ENCODE measurements around the gene SEC24D.

Gene SEC24D

DNA sequence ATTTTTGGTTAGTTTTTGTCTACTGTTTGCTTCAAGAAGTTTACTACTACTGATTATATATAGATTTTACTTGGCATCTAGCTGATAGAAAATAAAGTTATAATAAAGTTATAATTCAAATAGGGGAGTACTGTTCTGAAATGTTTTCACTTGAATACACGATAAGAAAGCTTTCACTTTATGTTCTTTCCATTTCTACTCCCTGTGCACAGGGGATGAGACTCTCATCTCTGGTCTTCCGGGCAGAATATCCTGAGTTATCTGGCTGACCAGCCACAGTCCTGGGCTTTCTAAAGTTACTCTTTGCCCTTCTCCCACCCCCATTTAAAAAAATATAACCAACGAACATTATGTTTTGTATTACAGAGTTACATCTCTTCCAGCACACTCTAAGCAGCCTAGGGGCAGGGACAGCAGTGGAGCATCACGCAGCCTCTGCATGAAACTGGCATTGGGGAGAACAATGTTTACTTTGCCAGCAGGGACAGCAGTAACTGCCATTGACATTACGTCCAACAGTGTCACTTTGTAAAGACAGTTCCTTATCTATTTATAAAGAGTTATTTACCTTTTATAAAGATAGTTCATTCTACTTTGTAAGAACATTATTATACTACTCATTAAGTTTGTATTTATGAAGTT, 86.5 kb downstream of the SEC24D start:
- no peak for DNase-seq

DNA sequence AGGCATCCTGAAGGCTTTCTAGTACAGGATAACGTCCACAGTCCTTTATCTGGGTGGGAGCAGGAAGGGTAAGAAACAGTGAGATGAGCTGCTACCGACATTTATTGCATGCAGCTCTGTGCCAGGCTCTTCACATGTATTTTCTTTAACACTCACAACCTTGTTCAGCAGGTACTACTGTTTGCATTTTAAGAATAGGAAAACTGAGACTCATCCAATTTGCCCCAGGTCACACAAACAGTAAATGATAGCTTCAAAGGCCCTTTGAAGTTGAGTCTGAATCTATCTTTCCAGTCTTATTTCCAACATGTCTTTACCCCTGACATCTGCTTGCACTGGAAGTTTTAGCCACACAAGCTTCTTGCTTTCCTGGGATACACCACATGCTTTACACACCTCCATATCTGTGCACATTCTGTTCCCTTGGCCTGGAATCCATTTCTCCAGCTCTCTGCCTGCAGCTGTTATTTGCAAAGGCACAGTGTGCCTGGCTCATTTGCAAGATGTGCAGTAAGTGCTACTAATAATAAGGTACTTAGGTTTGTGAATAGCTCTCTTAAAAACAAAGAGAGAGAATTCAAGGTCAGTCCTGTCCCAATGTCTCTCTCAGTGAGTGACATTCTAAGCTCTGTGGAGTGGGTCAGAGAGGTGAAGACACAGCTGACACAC, 89.5 kb downstream of the SEC24D start:
- DNase-seq: no peak

DNA sequence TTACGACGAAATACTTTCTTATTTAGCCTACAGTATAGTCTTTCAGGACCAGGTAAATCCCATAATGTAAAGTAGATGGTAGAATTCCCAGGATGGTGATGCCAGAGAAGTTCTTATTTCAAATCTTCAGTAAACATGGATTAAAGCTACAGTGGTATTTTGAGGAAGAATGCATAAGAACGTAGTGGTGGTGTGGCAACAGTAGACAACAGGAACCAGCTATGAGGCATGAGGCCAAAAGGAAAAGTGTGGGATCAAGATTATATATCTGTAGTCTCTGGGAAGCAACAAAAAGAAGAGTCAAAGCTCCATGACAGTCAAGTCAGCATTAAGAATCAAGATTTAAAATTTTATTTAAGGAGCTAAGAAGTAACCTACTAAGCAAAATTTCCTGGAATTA, 90.6 kb downstream of the SEC24D start:
- no peak for DNase-seq

DNA sequence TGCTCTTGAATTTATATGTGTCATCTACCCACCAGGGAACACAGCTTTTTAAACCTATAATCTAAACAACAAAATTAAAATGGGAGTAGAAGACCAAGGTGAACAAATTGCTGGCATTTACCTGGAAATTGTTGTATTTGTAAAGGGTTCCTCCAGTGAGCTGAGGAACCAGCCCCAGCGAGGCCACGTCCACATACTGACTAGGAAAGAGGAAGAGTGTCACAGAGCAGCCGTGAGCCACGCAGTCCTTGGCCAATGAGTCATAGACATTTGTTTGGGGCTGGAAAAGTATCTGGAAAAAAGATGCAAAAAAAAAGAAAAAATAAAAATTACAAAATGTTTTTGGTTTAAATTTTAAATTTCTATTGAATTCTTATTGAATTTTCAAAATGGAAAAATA, 92.1 kb downstream of the SEC24D start:
- no peak for DNase-seq

DNA sequence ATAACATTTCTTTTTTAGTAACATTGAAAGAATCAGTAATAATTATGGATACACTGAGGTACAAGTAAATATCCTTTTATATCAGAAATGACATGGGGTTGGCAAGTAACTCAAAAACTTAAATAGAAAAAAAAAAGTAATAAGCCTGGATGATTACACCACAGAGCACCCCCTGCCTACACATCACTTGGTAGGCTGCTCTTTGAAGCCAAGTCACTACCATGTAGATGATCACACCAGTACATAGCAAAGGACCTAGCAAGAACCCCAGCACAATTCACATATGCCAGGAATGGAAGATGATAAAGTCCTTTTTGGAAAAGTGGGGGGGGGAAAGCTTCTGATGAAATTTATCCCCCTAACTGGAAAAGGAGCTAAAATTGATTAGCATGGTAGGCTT, 93.9 kb downstream of the SEC24D start:
- DNase-seq: no peak

DNA sequence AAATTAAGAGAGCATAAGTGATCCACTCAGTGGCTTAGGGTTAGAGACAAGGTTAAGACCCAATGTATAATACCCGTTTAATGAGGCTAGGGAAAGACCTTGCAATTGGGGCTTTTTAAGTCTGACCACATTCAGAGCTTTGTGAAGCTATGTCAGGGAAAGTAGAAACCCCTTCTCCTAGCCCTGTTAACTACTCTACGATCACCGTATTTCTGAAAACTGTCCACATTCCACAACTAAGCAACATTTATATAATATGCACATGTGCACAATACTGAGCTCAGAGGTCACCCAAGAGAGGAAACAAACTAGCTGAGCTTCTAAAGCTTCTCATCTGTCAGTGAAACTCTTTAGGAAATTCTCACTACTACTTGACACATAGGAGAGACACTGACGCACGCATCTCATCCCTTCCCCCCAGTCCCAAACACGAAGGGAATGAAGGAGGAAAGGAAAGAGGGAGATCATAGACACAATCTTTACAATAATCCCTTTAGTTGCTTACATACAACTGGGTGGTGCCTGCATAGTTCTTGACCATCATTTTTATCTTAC, 94.5 kb downstream of the SEC24D start:
- no peak for DNase-seq

DNA sequence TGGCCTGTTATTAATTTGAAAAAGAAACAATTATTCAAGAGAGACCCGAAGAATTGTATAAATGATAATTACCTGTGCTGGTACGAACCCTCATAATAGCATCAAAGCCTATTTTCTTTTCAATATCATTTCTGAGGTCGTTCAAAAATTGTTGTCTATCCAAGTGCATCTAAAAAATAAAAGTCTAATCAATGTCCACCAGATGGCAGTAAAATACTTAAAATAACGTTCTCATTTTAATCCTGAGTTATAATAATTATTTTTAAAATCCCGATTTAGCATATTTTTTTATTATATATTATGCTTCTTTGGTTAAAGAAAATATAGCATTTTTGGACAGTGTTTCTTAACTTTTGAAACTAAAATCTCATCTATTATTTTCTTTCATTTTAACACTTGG, 95.1 kb downstream of the SEC24D start:
- no peak for DNase-seq

DNA sequence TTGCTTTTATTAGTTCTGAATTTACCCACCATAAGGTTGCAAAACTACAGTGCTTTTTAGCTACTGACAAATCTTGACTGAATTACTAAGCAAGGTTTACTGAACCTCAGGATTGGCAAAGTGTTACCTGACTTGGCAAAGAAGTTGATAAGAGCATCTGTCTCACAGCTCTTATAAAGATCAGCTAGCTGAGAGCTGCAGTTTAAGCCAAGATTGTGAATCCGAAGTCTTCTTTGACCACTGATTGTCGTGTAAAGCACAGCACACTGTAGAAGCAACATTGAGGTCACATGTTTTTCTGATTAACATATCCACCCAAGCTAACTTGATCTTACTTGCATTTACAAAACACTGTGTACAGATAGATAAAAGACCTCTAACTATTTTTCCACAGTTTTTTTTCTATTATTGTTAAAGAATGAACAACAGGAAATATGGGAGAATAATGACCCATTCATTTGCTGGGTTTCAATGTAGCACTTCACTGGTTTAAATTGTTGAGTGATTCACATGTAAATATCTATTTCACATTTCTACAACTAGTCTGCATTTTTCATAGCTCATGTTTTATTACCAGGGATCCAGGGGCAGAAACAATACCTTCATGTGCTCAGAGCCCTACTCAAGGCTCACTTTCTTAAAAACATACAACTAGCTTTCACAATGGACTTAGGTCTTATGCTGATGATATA, 96.8 kb downstream of the SEC24D start:
- DNase-seq: no peak

DNA sequence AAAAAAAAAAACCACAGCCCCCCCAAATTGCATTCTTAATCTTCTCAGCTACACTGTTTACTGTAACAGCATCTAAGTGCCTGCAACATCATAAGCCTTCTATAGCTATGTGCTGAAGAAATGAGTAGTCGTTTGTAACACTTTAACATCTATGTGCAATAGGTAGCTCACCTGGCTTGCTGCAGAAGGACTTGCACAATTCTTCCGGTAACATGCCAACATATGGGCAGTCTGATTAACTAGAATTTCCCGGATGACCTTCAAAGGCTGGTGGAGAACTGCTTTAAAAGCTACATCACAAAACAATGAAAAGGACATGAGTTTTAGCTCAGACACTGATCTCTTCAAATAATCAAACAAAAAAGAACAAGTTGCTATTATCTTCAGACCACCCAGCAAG, 97.8 kb downstream of the SEC24D start:
- no peak for DNase-seq

DNA sequence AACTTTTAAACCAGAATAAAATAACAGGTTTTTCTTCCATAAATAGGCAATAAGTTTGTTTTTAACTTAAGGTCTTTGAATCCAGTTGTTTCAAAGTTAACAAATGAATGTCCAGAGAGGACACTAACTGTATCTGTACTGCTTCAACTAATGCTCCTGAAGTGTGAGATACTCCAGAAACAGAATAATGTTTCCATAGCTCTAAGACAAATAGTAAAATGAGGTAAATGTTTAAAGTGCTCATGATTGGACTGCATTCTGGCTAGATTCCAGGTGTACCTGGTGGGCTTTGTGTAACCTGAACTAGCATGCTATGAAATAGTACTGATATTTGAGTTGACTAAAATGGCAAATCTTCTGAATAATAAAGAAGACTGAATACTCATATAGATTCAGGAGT, 99.0 kb downstream of the SEC24D start:
- DNase-seq: no peak

DNA sequence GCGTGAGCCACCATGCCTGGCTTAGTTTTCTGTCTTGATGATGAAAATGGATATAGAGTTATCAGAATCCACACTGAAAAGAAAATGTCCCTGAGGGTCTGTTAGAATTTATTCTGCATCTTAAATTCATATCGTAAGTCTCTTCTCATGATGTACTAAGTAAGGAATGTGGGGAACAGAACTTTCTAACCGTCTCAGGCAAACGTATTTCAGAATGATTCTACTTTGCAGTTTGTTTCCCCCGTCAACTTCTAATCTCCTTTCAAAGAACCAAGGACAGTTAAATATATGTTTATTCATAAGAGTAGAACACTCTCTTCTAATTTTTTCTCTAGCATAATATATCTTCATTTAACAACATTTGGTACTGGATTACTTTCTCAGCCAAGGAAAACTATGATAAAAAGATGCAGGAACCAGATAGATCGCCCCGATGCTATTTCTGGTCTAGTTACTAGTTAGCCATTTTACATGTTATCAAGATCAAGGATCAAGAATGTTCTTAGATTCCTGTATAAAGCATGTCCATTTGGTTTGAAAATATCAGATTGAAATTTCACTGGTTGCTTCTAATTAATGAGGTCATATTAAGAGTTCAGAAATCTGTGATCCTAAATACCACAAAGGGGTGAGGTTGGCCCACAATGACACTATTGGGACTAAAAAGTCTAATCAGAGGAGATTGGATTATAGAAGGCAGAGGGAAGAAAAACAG, 101.3 kb downstream of the SEC24D start:
- no peak for DNase-seq

DNA sequence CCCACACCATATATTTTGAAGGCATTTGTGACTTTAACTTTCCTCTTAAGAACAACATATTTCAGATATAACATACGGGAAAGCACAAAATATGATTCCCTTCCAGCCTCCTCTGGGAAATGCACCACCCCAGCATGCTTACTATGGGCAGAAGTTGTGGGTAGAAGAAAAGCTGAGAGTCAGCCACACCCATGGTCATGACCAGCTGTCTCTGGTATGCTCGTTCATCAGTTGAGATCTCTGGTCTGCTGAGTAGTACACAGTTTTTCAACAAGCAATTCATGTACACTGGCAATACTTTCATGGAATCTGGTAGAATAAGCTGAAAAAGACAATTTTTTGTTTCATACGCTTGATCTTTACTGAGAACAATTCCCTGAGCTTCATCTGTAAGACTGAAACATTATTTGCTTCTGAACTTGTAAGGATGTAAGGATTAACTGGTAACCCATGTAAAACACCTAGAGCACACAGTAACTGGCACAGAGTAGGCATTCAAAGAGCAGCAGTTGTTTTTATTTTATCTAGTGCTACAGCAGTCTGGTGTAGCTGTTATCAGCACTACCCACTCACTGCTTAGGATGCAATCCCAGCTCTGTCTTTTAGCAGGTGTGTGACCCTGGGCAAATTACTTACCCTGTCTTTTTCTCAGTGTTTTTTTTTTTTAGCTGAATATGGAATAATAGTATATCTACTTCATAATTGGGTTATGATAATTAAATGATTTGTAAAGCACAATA, 103.2 kb downstream of the SEC24D start:
- no peak for DNase-seq

DNA sequence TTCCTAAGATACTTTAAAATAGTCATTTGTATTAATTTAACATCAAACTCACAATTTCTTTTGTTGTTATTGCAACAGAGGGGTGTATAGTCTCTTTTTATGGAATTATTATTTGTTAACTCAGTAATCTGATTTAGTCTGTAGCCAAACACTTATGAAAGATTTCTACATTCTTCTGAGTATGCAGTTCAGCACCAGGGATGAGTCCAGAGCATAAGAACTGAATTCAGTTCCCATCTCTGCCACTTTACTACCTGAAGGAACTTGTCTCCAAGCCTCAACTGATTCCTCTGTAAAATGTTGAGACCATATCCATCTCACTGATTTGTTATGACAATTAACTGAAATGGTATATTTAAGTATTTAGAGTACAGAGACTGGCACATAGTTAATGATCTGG, 105.2 kb downstream of the SEC24D start:
- no peak for DNase-seq

DNA sequence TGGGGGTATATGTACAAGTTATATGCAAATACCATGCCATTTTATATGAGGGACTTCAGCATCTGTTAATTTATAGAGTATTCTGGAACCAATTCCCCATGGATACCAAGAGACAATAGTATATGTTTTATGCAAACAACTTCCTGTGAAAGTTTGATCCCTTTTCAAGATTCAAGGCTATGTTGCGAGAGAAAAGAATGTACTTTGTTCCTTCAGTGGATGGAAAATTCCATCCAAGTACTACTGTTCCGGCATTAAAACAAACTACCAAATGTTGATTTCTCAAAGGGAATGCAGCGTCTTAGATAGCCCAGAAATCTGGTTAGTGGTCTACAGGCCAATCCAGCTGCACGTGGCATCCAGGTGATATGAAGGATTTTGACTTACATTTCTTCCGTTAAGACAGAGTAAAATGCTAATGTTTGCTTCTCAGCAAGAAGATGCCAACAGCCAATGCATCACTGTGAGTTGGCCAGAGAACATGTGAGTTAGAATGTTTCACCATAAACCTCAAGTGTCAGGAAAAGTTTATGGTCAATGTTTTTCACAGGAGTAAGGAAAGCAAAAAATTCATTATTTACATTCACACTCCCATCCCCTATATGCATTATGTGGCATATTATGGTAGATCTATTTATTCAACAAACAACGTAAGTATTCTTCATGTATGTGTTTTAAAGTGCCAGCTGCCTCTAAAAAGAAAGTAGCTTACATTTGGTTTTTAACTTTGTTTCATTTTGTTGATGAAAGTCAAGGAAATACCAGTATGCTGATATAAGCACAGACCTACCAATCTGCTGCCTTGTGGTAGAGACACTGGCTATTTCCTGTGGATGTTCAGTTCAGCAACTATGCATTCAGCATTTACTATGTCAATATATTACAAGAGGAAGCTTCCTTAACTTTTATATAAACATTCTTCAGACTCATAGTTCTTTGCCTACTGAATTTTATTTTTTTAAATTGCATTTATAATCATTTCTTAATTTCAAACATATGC, 106.3 kb downstream of the SEC24D start:
- no peak for DNase-seq

DNA sequence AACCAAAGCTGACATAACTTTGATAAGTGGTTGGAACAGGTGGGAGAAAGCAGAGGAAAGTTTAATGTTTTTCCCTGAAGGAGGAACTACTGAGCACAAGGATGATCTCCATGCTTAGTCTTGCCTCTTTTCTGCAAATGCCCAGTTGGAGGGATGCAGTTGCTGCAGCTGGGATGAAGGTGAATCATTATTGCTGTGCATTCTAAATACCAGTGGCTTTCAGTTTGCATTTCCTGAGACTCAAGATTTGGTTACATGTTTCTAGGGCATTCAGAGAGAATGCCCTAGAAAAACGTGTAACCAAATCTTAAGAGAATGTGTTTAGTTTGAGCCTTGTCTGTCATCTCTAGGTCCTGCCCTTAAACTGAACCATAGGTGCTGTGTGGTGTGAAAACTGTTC, 108.6 kb downstream of the SEC24D start:
- no peak for DNase-seq

DNA sequence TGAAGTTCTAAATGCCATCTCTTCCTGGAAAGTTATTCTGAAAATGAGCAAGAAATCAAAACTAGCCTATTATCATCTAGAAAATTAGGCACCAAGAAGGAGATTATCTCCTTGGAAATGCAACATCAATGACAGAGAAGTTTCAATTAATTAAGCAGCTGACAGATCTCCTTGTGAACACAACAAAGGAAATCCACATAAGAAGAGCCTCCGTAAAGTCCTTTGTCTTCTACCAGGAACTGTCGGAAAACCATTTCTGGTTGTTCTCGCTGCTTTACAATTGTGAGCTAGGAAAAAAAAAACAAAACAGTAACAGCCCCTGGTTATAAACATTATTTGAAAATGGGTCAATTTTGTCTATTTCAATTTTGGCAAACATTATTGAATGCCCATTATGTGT, 112.6 kb downstream of the SEC24D start:
- no peak for DNase-seq

DNA sequence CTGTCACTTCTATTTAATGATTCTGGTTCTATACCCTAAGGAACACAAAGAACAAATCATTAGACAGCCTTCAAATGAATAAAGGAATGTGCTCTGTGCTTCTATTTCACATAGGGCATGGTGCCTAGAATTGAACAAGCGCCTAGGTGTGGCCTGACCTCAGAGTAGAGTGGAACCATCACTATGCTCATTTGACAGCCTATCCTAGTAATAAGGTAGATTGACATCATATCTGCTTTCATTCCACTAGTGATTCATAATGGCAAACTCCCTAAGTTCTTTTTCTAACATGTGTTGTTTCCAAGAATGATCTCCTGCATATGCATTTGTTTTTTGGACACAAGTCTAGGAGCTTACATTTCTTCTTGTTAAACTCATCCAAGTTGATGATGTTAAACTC, 114.2 kb downstream of the SEC24D start:
- no peak for DNase-seq

DNA sequence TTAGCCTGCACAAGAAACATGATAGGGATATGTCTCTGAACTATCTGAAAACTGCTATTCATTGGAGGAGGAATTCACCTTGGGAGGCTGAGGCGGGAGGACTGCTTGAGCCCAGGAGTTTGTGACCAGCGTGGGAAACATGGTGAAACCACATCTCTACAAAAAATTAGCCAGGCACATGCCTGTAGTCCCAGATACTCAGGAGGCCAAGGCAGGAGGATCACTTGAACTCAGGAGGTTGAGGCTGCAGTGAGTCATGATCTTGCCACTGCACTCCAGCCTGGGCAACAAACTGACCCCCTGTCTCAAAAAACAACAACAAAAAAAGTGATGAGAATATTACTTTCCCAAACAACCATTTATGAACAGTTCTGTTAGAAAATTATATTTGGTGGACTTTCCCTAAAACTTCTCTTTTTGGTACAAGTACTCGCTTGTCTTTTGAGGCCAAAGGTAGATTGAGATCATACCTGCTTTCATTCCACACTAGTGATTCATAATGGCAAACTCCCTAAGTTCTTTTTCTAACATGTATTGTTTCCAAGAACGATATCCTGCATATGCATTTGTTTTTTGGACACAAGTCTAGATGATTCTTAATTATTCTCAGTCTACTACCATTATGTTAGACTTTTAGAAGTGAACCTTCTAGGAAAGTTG, 117.3 kb downstream of the SEC24D start:
- no peak for DNase-seq

DNA sequence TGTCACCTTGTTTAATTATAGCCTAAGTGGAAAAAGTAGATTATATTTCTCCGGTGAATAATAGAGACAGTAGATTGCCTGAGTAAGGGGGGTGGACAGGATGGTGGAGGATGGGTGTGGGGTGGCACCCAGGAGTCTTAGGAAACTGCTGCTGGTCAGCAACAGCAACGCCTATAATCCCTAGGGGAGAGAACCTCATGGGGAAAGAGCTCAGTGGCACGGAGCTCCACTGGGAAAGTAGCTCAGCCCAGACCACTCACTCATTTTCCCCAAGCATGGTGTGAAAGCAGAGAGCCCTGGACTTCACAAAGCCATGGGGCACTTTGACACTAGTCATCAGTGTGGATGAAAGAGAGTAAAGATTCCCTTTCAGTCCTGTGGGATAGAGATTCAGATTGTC, 119.6 kb downstream of the SEC24D start:
- no peak for DNase-seq

DNA sequence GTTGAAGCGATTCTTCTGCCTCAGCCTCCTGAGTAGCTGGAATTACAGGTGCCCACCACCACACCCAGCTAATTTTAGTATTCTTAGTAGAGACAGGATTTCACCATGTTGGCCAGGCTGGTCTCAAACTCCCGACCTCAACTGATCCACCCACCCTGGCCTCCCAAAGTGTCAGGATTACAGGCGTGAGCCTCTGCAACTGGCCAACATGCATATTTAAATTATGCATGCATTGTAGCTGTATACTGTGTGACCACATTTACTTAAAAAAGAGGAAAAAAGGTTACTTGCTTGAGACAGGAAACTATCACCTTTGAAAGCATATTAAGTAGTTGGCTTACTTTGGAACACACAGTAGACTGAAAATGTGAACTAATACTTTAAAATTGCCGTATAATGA, 121.2 kb downstream of the SEC24D start:
- no peak for DNase-seq

DNA sequence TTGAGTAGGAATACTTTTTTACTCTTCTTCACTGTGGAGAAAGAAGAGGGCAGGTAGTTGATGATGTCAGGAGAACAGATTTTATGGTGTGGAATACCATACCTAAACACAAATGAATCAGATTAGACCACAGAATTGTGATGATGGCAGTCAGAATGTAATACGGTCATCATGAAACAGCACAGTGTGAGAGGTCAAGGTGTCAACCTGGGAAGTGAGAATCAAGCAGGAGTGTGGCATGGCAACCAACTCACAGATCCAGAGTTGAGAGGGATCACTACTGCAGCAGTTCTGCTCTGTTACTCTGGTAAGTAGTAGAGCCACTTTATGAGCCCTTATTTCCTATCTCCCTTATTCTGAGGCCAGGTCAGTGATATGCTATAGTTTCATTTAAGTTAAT, 123.1 kb downstream of the SEC24D start:
- DNase-seq: no peak

Data from SIG-M5 (cell line).